ENCODE data around the gene RNF5. TPM values are rescaled to one million over a fixed set of nuclear protein-coding genes. Genes with fewer than 3 reads are reported as not detected.

Gene RNF5
- total and polyA plus RNA-seq, 9 of the 15 experiments (the other 6 are each of a cell fraction or from before 2014, with no cell fraction given) = 62.2 to 245 (median 129) TPM

DNA sequence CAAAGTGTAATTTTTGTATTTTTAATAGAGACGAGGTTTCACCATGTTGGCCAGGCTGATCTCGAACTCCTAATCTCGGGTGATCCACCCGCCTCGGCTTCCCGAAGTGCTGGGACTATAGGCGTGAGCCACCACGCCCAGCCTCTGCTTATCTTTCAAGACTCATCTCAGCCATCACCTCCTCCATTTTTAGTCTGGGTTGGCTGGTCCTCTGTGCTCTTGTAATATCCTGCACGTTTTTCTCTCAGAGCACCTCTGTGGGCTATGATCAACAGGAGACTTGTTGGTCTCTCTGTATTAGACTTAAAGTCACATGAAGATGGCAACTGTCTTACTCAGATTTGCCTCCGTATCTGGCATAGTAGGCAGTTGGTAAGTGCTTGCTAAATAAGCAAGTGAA lies 38.1 kb downstream of the RNF5 start (continued):
- TF ChIP-seq ZNF589 (CRISPR knock-in tag; IDR thresholded peaks at IDR 0.05; ENCODE audit: low read depth) (no peak; the same call in 1 of the 2 replicates), RBBP5 (IDR thresholded peaks at IDR 0.05; ENCODE audit: borderline replicate concordance, insufficient read depth, low read length, poor library complexity, severe bottlenecking) (no peak), MEIS2 (IDR thresholded peaks at IDR 0.05; ENCODE audit: partially characterized antibody) (no peak), CREBBP (IDR thresholded peaks at IDR 0.05; ENCODE audit: low read depth, low read length) (no peak), TAF7 (tag; IDR thresholded peaks at IDR 0.05) (no peak), KLF16 (IDR thresholded peaks at IDR 0.05) (no peak), XRCC5 (IDR thresholded peaks at IDR 0.05; ENCODE audit: low read depth, low read length) (no peak), GATAD2B (IDR thresholded peaks at IDR 0.05; ENCODE audit: borderline replicate concordance) (no peak), JUND (IDR thresholded peaks at IDR 0.05; ENCODE audit: borderline replicate concordance, low read depth, low read length) (no peak), JUND (tag; IDR thresholded peaks at IDR 0.05; ENCODE audit: borderline replicate concordance, low read depth, low read length) (peak; percentile 20; the same call in 1 of the 3 replicates), ZNF239 (CRISPR knock-in tag; IDR thresholded peaks at IDR 0.05) (peak; percentile 48; the same call in 1 of the 2 replicates), CBX3 (IDR thresholded peaks at IDR 0.05; ENCODE audit: borderline replicate concordance in 1 of 2, low read length in 2 of 2) (no peak), POLR3G (IDR thresholded peaks at IDR 0.05; ENCODE audit: extremely low read depth, insufficient read length, insufficient replicate concordance) (no peak), ZNF696 (CRISPR knock-in tag; conservative IDR thresholded peaks at IDR 0.05) (no peak), RNF2 (IDR thresholded peaks at IDR 0.05) (no peak), THRAP3 (IDR thresholded peaks at IDR 0.05; ENCODE audit: borderline replicate concordance) (no peak), KLF13 (tag; IDR thresholded peaks at IDR 0.05; ENCODE audit: borderline replicate concordance, low read depth) (no peak)
- TF ChIP-seq, protein P1, sequence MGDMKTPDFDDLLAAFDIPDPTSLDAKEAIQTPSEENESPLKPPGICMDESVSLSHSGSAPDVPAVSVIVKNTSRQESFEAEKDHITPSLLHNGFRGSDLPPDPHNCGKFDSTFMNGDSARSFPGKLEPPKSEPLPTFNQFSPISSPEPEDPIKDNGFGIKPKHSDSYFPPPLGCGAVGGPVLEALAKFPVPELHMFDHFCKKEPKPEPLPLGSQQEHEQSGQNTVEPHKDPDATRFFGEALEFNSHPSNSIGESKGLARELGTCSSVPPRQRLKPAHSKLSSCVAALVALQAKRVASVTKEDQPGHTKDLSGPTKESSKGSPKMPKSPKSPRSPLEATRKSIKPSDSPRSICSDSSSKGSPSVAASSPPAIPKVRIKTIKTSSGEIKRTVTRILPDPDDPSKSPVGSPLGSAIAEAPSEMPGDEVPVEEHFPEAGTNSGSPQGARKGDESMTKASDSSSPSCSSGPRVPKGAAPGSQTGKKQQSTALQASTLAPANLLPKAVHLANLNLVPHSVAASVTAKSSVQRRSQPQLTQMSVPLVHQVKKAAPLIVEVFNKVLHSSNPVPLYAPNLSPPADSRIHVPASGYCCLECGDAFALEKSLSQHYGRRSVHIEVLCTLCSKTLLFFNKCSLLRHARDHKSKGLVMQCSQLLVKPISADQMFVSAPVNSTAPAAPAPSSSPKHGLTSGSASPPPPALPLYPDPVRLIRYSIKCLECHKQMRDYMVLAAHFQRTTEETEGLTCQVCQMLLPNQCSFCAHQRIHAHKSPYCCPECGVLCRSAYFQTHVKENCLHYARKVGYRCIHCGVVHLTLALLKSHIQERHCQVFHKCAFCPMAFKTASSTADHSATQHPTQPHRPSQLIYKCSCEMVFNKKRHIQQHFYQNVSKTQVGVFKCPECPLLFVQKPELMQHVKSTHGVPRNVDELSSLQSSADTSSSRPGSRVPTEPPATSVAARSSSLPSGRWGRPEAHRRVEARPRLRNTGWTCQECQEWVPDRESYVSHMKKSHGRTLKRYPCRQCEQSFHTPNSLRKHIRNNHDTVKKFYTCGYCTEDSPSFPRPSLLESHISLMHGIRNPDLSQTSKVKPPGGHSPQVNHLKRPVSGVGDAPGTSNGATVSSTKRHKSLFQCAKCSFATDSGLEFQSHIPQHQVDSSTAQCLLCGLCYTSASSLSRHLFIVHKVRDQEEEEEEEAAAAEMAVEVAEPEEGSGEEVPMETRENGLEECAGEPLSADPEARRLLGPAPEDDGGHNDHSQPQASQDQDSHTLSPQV (IDR thresholded peaks at IDR 0.05) = peak; percentile 83; the same call in 1 of the 2 replicates
- TF ChIP-seq, protein P2, sequence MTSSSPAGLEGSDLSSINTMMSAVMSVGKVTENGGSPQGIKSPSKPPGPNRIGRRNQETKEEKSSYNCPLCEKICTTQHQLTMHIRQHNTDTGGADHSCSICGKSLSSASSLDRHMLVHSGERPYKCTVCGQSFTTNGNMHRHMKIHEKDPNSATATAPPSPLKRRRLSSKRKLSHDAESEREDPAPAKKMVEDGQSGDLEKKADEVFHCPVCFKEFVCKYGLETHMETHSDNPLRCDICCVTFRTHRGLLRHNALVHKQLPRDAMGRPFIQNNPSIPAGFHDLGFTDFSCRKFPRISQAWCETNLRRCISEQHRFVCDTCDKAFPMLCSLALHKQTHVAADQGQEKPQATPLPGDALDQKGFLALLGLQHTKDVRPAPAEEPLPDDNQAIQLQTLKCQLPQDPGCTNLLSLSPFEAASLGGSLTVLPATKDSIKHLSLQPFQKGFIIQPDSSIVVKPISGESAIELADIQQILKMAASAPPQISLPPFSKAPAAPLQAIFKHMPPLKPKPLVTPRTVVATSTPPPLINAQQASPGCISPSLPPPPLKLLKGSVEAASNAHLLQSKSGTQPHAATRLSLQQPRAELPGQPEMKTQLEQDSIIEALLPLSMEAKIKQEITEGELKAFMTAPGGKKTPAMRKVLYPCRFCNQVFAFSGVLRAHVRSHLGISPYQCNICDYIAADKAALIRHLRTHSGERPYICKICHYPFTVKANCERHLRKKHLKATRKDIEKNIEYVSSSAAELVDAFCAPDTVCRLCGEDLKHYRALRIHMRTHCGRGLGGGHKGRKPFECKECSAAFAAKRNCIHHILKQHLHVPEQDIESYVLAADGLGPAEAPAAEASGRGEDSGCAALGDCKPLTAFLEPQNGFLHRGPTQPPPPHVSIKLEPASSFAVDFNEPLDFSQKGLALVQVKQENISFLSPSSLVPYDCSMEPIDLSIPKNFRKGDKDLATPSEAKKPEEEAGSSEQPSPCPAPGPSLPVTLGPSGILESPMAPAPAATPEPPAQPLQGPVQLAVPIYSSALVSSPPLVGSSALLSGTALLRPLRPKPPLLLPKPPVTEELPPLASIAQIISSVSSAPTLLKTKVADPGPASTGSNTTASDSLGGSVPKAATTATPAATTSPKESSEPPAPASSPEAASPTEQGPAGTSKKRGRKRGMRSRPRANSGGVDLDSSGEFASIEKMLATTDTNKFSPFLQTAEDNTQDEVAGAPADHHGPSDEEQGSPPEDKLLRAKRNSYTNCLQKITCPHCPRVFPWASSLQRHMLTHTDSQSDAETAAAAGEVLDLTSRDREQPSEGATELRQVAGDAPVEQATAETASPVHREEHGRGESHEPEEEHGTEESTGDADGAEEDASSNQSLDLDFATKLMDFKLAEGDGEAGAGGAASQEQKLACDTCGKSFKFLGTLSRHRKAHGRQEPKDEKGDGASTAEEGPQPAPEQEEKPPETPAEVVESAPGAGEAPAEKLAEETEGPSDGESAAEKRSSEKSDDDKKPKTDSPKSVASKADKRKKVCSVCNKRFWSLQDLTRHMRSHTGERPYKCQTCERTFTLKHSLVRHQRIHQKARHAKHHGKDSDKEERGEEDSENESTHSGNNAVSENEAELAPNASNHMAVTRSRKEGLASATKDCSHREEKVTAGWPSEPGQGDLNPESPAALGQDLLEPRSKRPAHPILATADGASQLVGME (CRISPR knock-in tag; IDR thresholded peaks at IDR 0.05) = no peak

Measured in K562 (cell line).